GM12872 (cell line): ENCODE measurements around the gene HDAC11.

Experiments
- TF ChIP-seq, protein P1 (sequence below): IDR thresholded peaks from 3 replicates; pipeline ENCODE4 v1.5.1; 2011; ENCODE audit warnings: low read depth, mild to moderate bottlenecking, low read length, moderate library complexity; ENCODE audit not compliant: insufficient read depth

Gene HDAC11

DNA sequence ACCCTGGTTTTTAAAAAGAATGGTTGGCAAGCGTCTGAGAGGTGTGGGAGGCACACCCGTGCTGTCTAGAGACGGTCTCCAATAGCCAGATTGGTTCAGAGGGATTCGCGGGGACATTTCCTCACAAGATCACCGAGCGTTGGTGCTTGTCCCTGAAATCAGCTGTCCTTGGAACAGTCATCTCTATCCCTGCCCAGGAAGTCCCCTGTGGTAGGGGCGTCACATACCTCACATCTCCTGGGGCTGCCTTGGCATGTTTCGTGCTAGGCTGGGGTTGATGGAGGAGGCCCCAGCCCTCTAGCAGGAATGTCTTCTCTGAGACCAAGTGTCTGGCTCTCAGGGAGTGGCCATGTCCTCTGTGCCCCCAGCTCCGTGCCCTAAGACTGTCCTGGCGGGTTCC, 75.6 kb downstream of the HDAC11 start:
- TF ChIP-seq, protein P1, sequence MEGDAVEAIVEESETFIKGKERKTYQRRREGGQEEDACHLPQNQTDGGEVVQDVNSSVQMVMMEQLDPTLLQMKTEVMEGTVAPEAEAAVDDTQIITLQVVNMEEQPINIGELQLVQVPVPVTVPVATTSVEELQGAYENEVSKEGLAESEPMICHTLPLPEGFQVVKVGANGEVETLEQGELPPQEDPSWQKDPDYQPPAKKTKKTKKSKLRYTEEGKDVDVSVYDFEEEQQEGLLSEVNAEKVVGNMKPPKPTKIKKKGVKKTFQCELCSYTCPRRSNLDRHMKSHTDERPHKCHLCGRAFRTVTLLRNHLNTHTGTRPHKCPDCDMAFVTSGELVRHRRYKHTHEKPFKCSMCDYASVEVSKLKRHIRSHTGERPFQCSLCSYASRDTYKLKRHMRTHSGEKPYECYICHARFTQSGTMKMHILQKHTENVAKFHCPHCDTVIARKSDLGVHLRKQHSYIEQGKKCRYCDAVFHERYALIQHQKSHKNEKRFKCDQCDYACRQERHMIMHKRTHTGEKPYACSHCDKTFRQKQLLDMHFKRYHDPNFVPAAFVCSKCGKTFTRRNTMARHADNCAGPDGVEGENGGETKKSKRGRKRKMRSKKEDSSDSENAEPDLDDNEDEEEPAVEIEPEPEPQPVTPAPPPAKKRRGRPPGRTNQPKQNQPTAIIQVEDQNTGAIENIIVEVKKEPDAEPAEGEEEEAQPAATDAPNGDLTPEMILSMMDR, result no peak
